Activated CD4-positive, CD25-positive, alpha-beta regulatory T cell treated with anti-CD3 and anti-CD28 coated beads, Interleukin-2, amount 50 U/mL, for 16 hours (primary cell): Measurements from ENCODE around the gene RELL2.

Experiments used
- DNase-seq: peaks from one replicate; pipeline ENCODE4 v3.0.0-alpha.2; 2020; ENCODE audit warnings: low read depth, low spot score

Gene RELL2

GRCh38 chr5:141675672-141676071, 38.9 kb downstream of the RELL2 start:
- no peak for DNase-seq

- no peak for DNase-seq
Measured at GRCh38 chr5:141677415-141677814, 40.6 kb downstream of the RELL2 start.

GRCh38 chr5:141680178-141680577, 43.4 kb downstream of the RELL2 start:
- DNase-seq = no peak

GRCh38 chr5:141680751-141681201, 44.0 kb downstream of the RELL2 start:
- DNase-seq = no peak

DNA sequence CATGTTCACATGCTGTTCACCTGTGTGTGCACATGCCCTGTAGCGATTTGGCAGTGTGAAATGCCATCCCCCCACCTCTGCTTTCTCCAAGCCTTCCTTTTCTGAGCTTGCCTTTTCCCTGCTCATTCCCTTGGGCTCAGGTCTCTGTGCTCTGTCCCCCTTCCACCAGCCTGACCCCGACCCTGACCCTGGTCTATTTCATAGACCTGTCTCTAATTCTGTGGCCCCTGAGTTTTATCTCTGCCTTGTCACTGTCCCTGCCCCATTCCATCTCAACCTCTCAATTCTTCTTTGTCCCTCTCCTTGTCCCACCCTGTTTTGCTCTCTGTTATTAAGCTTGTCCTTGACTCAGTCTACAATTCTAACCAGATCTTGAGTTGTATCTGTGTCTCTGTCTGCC, 44.5 kb downstream of the RELL2 start:
- DNase-seq = no peak

DNA sequence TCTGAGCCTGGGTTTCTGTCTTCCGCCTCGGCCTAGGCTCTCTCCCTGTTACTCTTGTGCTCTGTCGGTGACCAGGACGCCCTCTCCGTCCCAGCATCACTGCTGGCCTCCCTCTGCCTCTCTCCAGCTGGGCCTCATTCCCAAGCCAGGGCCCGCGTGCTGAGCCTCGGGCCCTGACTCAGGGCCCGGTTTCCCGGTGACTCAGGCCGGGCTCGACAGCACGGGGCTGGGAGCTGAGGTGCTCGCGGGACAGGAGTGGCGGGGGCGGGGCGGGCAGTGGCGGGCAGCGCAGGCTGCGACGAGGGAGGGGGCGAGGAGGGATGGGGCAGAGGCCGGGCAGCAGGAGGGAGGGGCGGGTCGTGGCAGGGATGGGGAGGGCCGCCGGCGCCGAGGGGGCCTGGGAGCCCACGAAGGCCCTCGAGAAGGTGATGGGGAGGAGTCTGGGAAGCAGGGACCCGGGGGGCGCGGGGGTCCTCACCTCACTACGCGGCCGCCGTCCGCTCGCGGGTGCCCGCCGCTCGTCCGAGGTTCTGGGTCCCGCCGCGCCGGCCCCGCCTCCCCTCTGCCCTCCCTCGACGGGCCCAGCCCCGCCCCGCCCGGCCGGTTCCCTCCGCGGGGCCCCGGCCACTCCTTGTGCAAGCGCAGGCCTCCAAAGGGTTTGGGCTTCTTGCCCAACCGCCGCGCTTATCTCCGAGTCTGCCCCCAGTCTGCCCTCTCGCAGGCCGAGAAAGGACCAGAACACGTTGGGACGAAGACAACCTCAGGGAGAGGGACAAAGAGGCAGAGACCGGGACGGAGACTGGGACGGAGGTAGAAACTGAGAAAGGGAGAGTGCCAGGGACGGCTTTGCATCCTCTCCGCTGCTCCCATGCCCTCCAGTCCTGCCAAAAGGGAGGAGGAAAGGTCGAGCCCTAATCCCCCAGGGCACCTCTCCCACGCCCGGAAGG, 45.2 kb downstream of the RELL2 start, which contains the start of gene ARAP3:
Gene ARAP3 (minus strand): TSS at position 536 of the 947 bp plus-strand sequence. CDS start 1,744 bp downstream, outside the sequence.
- no peak for DNase-seq

- DNase-seq = no peak
Measured at GRCh38 chr5:141683596-141684141, 46.9 kb downstream of the RELL2 start.

GRCh38 chr5:141685591-141685990, 48.8 kb downstream of the RELL2 start:
- no peak for DNase-seq

DNA sequence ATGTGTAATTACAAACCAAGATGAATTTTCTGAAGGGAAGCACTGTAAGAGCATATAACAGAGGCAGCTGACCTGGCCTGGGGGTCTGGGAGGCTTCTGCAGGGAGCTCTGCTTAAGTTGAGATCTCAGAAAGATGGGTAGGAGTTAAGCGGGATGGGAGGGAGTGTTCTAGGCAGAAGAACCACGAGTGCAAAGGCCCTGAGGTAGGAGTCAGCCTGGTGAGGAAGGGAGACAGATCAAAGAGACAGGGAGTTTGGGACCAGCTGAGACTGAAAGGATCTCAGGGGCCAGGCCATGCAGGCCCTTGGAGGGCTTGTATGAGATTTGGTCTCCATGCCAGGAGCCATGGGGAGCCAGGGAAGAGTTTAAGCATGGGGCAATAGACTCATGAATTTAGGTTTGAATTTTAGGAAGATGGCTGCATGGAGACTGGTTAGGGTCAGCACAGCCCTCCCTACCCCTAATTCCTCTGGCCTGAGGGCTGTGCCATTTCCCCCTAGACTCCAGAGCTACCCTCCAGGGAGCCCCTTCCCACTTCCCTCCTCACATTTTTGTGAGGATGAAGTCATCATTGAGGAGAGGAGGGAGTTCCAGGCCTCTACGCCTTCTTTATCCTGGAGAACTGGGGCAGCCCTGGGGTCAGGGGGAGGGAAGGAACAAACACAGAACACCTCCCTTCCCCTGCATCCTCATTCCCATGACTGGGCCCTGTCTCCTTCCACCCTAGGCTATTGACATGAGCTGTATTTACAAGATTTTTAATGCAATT, 50.0 kb downstream of the RELL2 start:
- no peak for DNase-seq
